HG03571 (cell line): ENCODE data around the gene CDC5L.
"Not testable (repeated sequence)": the region's sequence is repeated elsewhere in the genome, so short reads cannot be mapped to it uniquely, and the experiment has no call there.

Experiments
- ATAC-seq: cut with Tn5 transposase; IDR thresholded peaks from one replicate; pipeline ENCODE4 v1.9.1; 2021; ENCODE audit not compliant: unreplicated experiment

Gene CDC5L

DNA sequence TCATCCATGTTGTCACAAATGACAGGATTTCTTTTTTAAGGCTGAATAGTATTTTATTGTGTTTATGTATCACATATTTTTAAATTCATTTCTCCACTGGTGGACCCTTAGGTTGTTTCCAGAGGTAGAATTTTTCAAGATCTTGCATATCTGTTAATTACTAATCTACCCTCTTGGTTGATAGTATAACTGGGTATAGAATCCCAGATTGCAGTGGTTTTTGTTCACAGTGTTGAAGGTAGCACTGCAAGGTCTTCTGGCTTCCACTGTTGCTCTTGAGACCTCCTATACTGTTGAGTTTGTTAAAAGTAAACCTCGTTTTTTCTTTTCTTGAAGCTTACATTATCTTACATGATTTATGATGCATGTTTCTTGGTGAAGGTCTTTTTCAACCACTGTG, 22.9 kb downstream of the CDC5L start:
- no peak for ATAC-seq

DNA sequence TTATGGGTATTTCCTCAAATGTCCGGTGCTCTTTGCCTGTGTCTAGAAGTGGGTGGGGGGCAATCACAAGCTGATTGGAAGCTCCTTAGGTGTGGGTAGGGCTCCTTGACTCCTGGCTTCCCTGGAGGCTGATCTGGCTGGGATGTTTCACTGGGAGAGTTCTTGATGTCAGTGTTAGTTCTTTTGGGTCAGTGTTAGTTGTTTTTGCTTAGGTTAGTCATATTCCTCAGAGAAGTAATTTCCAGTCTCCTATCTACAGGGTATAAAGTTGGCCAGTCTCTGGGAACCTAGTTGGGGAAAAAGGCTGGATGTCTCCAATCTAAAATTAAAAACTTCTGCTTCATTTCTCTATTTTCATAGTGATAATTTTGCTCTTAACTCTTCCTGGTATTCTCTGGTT, 23.6 kb downstream of the CDC5L start:
- ATAC-seq, result no peak

DNA sequence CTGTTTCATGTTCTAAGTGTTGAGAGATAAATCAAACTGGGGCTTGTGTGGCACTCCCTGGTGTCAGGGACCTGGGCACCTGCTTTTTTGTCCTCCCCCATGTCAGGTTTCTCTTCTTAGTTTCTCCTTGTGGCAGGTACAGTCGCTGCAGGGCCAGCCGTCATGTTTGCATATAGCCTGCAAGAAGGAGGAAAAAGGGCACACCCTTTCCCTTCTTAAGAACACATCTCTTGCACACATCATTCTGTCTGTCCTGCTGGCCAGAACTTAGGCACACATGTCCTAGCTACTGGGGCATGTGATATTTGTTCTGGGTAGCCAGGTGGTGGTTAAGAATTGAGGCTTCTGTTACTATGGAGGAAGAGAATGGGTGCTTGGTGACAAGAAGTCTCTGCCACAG, 27.9 kb downstream of the CDC5L start:
- no peak for ATAC-seq

DNA sequence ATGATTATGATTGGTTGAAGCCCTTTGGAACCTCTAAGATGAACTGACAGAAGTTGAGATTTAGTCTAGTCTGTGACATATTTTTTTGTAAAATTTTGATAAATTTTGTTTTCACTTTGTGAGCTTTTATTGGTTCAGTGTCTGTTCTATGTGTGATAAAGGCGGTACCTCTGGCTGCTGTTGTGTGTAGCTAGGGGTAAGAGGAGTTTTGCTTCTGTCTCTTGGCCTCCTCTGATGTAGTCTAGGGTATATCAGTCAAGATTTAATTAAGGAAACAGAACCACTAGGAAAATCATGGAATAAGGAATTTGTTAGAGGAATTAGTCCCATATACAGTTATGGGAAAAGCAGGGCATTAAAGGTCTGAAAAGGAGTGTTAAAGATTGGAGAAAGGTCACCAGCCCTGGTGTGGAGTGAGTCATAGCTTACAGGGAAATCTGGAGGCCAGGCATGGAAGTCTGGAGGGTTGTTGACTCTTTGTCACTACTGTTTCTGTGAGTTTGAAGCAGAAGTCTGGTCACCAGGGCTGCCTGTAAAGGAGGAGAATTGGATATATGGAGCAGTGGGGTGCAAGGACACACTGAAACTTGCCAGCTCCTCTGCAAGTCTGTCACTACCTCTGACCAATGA, 28.5 kb downstream of the CDC5L start:
- ATAC-seq, result no peak

DNA sequence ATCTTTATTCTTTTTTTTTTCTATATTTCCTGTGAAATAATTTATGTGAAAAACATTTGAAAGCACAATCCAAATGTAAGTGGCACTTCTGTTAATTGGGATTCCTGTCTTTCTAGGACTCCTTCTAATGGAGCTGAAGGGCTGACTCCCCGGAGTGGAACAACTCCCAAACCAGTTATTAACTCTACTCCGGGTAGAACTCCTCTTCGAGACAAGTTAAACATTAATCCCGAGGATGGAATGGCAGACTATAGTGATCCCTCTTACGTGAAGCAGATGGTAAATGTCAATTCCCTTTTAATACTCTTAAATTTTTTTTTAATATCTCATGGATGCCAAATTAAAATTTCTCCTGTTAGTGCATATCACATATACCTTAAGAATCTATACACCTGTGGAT, 35.0 kb downstream of the CDC5L start:
- ATAC-seq, result no peak

DNA sequence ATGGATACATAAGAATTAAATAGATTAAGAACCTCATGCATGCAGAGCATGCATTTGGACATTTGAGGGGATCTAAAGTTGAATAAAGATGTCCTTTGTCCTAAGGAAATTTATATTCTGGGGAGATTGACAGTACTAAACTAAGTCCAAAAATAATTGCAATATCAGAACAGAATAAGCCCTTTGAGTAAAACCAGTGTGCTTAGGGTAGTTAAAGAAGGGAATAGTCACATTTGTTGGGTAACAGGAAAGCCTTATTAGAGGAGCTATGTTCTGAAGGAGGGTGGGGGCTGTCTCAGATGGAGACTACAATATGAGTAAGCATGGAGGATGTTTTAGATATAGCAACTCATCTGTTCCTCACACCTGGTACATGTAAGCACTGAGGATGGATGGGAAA, 35.8 kb downstream of the CDC5L start:
- no peak for ATAC-seq

DNA sequence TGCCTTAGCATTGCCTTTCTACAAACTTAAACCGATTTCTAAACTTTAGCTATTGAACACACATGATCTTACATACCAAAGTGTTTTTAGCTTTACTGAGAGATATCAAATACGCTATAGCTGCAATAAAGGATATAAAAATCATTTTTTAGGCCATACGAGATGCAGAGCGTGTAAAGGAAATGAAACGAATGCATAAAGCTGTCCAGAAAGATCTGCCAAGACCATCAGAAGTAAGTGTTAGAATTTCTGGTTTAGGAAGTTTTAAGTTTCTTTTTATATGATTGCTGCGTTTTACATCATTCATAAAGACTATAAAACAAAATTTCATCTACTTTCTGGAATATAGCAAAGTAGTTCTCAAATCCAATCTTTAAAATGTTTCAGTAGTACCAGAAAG, 38.4 kb downstream of the CDC5L start:
- ATAC-seq, result no peak

DNA sequence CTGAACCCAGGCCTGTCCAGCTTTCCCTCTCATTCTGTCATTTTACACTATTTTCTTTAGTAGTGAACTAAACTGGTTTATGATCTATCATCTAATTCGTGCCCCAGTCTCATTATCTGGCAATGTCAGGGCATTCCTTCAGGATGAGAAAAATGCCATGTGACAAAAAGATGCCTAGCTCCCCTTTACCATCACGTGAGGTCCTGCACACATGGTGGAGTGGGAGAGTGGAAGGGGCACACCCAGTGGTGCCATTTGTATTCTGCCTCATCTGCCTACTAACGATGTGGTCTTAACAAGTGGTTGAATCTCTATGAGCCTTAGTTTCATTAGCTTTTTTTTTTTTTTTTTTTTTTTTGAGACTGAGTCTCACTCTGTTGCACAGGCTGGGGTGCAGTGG, 41.2 kb downstream of the CDC5L start:
- ATAC-seq, result no peak

DNA sequence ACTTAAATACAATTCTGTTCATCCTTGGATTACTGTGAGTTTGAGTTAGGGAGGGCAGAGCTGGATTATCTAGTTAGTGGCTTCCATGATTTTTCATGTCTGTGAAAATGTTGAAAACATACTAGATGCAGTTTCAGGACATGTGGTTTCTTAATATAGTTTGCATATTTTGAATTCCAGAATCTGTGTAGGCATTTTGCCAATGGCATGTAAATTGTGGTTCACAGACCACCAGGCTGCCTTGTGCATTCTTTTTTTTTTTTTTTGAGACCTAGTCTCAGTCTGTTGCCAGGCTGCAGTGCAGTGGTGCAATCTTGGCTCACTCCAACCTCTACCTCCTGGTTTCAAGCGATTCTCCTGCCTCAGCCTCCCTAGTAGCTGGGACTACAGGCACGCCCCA, 42.8 kb downstream of the CDC5L start:
- no peak for ATAC-seq

DNA sequence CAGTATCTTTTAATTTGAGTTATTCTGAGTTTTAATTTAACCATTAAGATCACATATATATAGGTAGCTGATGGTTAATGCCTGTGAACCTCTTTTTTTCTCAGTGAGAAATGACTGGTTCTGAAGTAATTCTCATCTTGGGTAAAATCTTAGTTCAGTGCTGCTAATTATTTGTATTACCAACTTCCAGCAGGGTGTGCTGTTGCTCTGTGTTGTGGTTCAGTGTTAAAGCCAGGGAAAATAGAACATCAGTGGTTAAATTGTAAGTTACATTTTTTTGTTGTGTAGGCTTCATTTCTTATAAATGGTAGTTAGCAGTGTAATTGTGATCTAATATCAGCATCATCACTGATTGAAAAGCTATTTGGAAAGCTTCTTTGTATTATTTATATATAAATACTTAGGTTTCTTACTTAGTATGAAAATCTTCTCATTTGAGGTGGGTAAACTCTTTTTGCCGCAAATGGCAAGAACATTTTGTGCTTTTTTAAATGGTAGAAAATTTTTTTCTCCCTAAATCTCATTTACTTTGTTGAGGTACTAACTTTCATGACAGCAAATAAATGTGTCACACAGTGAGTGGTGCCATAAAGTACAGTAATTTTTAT, 43.7 kb downstream of the CDC5L start:
- no peak for ATAC-seq

DNA sequence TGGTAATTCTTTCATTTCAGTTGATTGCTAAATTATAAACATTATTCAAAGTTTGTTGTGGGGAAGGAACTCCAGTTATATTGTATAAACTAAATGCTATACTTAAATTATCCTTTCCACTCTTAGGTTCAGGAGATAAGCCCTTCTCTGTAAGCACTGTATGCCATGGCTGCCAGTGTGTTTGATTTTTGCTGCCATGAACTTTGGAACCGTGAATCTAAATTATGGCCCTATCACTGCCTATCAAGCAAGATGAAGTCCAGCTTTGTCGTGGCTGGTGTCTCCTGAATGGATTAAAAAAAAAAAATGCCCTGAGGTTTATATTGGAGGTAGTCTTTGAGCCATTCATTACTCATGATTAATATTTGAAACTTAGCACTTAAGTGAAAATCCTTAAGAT, 44.7 kb downstream of the CDC5L start:
- ATAC-seq, result no peak

DNA sequence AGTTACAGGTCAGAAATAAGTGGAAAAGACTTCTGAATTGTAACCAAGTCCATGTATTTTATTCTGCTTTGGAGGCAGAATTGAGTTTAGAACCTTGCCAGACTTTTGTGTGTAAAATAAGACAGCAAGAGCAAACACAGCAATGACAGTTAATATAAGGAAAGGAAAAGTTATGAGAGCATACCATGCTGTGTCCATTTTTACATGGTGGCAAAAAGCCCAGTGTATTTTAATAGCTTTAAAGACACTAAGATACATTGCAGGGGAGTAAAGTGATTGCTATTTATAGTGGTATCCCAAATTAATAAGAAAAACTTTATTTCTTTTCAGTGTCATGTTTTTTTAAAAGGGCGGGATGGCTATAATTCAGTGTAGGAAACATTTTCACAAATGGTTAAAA, 45.2 kb downstream of the CDC5L start:
- ATAC-seq, result no peak

DNA sequence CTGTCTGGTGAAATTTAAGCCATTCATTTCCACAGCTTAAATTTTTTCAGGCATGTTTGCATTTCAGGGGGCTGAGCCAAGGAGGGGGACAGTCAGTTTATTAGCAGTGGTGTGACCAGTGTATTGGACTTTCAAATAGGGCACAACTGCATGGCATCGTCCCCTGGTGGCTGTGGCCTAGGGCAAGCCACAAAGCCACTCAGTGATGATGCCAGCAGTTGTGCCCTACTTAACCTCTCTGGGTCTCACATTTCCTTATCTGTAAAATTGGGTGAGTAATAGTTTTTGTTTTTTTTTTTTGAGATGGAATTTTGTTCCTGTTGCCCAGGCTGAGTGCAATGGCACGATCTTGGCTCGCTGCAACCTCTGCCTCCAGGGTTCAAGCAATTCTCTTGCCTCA, 48.0 kb downstream of the CDC5L start:
- ATAC-seq, result no peak

DNA sequence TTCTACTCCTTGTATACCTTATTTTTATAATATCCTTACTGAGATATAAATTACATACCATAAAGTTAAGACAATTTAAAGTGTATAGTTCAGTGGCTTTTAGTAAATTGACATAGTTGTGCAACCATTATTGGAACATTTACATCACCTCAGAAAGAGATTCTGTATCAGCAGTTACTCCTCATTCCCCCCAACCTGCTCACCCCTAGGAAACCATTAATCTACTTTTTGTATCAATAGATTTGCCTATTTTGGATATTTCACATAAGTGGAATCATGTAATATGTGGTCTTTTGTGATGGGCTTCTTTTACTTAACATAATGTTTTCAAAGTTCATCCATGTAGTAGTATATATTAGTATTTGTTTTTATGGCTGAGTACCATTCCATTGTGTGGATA, 51.3 kb downstream of the CDC5L start:
- no peak for ATAC-seq

DNA sequence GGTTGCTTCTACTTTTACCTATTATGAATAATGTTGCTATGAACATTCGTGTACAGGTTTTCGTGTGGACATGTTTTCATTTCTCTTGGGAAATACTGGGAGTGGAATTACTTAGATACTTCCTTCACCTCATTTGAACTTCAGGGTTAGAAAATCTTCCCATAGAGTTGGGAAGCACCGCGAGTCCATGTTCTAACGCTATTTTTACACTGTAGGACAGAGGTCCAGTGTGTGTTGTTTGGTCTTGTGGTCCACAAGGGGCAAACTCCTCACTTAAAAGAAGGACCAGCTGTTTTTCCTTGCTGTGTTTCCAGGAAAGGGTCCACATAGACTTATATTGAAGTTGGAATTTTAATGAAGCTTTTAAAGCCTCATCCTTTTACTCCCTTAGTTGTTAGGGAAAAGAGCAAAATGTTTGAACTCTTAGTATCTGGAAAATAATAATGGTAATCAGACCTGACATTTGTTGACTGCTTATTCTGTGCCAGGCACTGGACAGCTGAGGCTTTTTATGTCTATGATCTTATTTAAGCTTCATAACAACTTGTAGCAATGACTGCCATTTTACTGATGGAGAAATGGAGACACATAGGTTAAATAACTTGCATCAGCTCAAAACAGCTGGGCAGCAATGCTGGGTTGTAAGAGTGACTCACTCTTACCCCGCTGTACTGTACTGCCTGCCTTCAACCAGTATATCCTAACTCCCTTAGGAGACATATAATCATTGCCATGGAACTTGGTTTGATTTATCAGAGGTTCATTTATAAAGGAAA, 52.0 kb downstream of the CDC5L start:
- ATAC-seq, result no peak

DNA sequence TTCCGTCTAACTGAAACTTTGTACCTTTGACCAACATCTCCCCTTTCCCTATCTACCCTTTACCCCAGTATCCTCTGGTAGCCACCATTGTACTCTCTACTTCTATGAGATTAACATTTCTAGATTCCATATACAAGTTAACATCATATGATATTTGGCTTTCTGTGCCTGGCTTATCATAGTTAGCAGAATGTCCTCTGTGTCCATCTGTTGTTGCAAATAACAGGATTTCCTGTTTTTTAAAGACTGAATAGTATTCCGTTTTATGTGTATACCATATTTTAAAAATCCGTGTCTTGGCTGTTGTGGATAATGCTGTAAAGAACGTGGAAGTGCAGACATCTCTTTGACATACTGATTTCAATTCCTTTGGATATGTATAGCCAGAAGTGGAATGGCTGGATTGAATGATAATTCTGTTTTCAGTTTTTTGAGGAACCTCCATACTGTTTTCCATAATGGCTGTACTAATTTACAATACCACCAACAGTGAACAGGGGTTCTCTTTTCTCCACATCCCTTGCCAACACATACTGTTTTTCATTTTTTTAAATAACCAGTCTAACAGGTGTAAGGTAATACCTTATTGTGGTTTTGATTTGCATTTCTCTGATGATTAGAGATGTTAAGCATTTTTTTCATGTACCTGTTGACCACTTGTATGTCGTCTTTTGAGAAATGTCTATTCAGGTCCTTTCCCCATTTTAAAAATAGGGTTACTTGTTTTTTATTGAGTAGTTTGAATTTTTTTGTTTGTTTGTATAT, 53.8 kb downstream of the CDC5L start:
- no peak for ATAC-seq

DNA sequence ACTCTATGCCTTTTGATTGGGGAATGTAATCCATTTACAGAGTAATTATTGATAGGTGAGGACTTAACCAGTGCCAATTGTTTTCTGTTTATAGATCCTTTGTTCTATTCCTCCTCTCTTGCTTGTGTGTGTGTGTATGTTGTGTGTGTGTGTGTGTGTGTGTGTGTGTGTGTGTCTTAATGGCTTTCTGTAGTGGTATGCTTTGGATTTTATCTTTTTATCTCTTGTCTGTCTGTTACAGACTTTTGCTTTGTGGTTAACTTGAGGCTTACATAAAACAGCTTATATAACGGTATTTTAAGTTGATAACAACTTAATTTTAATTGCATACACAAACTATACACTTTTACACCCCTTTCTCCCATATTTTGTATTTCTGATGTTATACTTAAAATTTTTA, 54.7 kb downstream of the CDC5L start:
- ATAC-seq, result no peak

DNA sequence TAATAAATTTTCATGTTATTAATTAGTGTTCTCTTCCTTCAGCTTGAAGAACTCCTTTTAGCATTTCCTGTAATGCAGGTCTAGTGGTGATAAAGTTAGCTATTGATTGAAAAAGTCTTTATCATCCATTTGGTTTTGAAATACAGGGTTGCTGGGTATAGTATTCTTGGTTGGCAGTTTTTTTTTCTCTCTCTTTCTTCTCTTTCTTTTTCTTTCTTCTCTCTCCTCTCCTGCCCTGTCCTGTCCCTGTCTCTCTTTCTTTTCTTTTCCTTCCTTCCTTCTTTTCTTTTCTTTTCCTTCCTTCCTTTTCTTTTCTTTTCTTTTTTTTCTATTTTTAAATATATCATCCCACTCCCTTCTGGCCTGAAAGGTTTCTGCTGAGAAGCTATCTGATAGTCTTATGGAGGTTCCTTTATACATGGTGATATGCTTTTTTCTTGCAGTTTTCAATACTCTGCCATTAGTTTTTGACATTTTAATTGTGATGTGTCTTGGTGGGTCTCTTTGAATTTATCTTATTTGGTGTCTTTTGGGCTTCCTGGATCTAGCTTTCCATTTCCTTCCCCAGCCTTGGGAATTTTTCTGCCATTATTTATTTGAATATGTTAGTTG, 55.4 kb downstream of the CDC5L start:
- ATAC-seq, result no peak

DNA sequence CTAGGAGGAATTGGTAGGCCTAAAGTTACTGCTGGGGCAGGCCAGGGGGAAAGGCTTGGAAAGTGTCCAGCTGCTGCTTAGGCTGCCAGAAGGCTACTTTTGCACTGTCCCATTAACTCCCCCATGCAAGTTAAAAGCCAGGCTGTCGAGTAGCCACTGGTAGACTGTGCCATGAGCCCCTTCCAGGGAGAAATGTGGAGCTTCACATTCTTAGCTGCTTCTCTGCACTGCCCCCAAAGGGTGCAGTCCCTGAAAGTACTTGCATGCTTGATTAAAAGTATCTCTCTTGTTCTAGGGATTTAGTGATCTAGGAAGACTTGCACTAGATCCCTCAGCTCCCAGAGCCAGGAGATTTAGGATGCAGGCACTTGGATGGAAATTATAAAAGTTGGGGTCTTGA, 57.3 kb downstream of the CDC5L start:
- no peak for ATAC-seq

DNA sequence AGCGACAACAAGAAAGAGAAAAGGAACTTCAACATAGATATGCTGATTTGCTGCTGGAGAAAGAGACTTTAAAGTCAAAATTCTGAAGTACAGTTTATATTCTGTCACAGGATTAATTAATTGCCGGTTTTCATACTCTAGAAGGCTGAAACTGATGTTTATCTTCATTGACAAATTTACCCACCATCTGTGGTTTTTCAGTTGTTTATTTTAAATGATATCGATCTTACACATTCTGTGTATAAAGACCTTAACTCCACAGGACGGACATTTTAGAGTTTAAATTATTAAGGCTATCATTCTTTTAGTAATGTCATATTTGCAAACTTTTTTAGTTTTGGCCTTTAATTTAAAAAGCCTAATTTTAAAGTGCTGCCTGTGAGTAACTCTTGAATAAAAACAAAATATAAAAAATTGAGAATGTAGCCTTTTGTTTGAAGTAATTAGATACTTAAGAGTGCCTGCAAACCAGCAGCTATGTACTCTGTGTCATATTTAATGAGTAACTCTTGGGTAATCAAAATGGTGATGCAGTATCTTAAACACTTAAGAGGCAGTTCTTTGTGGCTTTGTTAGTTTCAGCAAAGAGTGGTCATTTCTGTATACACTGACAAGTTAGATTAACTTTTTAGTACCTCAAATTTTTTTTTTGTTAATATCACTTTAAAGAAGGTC, 59.3 kb downstream of the CDC5L start:
- ATAC-seq, result no peak

DNA sequence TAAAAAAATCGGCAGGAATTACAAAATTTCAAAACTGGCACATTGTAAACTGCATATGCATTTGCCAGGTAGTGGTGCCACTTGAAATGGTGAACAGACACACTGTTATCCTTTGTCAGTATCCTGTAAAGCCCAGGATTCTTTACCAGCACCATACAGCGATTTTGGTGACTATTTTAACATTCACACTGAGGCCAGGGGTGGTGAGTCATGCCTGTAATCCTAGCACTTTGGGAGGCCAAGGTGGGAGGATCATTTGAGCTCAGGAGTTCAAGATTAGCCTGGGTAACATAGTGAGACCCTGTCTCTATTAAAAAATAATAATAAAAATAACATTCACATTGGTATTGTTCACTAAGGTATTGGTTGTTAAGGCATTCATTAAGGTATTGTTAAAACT, 61.7 kb downstream of the CDC5L start:
- not testable (repeated sequence) for ATAC-seq
